WTC11 (cell line): ENCODE results near the gene MVD.

ENCODE experiments used
- CREB1 ChIP-seq: sonication (generic); formaldehyde crosslinking; IDR thresholded peaks from 2 replicates; pipeline ENCODE4 v1.8.0; 2023; ENCODE audit warnings: mild to moderate bottlenecking, missing genetic modification reagents
- FOXJ3 ChIP-seq: sonication (generic); formaldehyde crosslinking; IDR thresholded peaks from 2 replicates; pipeline ENCODE4 v1.9.0; 2021; ENCODE audit warnings: missing genetic modification reagents, mild to moderate bottlenecking, borderline replicate concordance
- JUN ChIP-seq: sonication (generic); formaldehyde crosslinking; IDR thresholded peaks from 2 replicates; pipeline ENCODE4 v1.8.0; 2023; ENCODE audit warnings: mild to moderate bottlenecking, missing genetic modification reagents
- NR3C1 ChIP-seq: sonication (generic); formaldehyde crosslinking; conservative IDR thresholded peaks from 2 replicates; pipeline ENCODE4 v1.8.1; 2023; ENCODE audit warnings: low read depth, mild to moderate bottlenecking, missing genetic modification reagents
- ZNF138 ChIP-seq: sonication (generic); formaldehyde crosslinking; conservative IDR thresholded peaks from 2 replicates; pipeline ENCODE4 v1.8.1; 2022; ENCODE audit warnings: mild to moderate bottlenecking, moderate library complexity, missing genetic modification reagents
- TF ChIP-seq, protein P1 (sequence below): sonication (generic); formaldehyde crosslinking; conservative IDR thresholded peaks from 2 replicates; pipeline ENCODE4 v1.8.1; 2022; ENCODE audit warnings: mild to moderate bottlenecking, missing genetic modification reagents
- TF ChIP-seq, protein P2 (sequence below): fragments of 200-600 bp; IDR thresholded peaks from 2 replicates; pipeline ENCODE4 v1.8.0; 2022; ENCODE audit warnings: antibody characterized with exemption
- TF ChIP-seq, protein P3 (sequence below): sonication (generic); formaldehyde crosslinking; IDR thresholded peaks from 2 replicates; pipeline ENCODE4 v1.8.1; 2023; ENCODE audit warnings: mild to moderate bottlenecking, missing genetic modification reagents, moderate library complexity
- TF ChIP-seq, protein P4 (sequence below): sonication (generic); formaldehyde crosslinking; IDR thresholded peaks from 2 replicates; pipeline ENCODE4 v1.8.0; 2022; ENCODE audit warnings: mild to moderate bottlenecking, missing genetic modification reagents

DNA sequence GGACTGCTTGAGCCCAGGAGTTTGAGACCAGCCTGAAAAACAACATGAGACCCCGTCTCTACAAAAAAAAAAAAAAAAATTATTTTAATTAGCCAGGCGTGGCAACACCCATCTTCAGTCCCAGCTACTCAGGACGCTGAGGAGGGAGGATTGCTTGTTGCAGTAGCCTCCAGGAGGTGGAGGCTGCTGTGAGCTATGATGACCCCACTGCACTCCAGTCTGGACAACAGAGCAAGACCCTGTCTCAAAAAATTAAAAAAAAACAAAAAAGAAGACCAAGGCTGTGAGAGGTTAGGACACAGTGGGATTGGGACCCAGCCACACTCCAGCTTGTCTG lies 24.8 kb upstream of the MVD start:
- TF ChIP-seq, protein P1, sequence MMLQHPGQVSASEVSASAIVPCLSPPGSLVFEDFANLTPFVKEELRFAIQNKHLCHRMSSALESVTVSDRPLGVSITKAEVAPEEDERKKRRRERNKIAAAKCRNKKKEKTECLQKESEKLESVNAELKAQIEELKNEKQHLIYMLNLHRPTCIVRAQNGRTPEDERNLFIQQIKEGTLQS (CRISPR knock-in tag), result no peak
- TF ChIP-seq, protein P2, sequence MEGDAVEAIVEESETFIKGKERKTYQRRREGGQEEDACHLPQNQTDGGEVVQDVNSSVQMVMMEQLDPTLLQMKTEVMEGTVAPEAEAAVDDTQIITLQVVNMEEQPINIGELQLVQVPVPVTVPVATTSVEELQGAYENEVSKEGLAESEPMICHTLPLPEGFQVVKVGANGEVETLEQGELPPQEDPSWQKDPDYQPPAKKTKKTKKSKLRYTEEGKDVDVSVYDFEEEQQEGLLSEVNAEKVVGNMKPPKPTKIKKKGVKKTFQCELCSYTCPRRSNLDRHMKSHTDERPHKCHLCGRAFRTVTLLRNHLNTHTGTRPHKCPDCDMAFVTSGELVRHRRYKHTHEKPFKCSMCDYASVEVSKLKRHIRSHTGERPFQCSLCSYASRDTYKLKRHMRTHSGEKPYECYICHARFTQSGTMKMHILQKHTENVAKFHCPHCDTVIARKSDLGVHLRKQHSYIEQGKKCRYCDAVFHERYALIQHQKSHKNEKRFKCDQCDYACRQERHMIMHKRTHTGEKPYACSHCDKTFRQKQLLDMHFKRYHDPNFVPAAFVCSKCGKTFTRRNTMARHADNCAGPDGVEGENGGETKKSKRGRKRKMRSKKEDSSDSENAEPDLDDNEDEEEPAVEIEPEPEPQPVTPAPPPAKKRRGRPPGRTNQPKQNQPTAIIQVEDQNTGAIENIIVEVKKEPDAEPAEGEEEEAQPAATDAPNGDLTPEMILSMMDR, result no peak
- TF ChIP-seq, protein P3, sequence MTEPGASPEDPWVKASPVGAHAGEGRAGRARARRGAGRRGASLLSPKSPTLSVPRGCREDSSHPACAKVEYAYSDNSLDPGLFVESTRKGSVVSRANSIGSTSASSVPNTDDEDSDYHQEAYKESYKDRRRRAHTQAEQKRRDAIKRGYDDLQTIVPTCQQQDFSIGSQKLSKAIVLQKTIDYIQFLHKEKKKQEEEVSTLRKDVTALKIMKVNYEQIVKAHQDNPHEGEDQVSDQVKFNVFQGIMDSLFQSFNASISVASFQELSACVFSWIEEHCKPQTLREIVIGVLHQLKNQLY (CRISPR knock-in tag), result no peak
- TF ChIP-seq JUN (CRISPR knock-in tag), result no peak
- TF ChIP-seq FOXJ3, result no peak
- TF ChIP-seq NR3C1, result no peak
- TF ChIP-seq, protein P4, sequence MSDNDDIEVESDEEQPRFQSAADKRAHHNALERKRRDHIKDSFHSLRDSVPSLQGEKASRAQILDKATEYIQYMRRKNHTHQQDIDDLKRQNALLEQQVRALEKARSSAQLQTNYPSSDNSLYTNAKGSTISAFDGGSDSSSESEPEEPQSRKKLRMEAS, result no peak
- no peak for TF ChIP-seq CREB1 (CRISPR knock-in tag)
- no peak for TF ChIP-seq ZNF138 (CRISPR knock-in tag)
